PFSK-1 (cell line): ENCODE data around the gene PDGFC.

Experiments used
- POLR2AphosphoS5 ChIP-seq: IDR thresholded peaks from 2 replicates; pipeline ENCODE4 v1.6.1; 2012; ENCODE audit warnings: low read depth, mild to moderate bottlenecking, control low read depth, low read length, moderate library complexity
- SIN3A ChIP-seq: IDR thresholded peaks from 2 replicates; pipeline ENCODE4 v1.6.1; 2012; ENCODE audit warnings: mild to moderate bottlenecking, low read length, moderate library complexity, borderline replicate concordance; ENCODE audit not compliant: insufficient read depth
- TAF1 ChIP-seq: IDR thresholded peaks from 2 replicates; pipeline ENCODE4 v1.6.1; 2012; ENCODE audit warnings: low read length, control low read depth, borderline replicate concordance; ENCODE audit not compliant: insufficient read depth
- TF ChIP-seq, protein P1 (sequence below), 2 experiments: IDR thresholded peaks; 2 replicates each; pipeline versions ENCODE4 v1.6.1 to v1.8.0; 2011 to 2012; ENCODE audit warnings: low read depth in 2 of 2, low read length in 2 of 2, control low read depth in 1 of 2, inconsistent platforms in 1 of 2, mild to moderate bottlenecking in 1 of 2, moderate library complexity in 1 of 2; ENCODE audit not compliant: insufficient read depth in 1 of 2

DNA sequence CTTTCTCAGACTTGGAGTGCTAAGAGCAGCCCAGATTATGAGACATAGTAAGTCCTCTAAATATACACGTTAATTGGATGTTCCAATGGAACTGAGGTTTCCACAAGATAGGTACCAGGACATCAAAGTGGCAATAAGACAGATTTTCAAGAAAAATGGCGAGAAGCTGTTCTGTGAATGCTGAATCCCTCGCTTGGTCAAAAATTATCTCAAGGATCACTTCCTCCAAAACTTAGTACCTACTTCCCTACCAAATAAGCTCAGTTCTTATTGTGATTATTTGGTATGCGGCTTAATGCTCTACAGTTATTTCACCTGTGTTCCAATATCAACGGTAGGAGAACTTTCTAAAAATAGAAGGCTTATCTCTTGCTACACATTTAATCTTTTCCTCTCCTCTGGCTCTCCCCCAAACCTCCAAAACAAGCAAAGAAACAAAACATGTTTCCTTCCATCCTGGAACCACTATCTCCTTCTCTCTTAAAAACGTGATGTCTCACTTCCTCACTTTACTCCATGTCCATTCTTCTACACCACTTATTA is 14.7 kb downstream of the PDGFC start:
- no peak for TF ChIP-seq POLR2AphosphoS5
- no peak for TF ChIP-seq SIN3A
- 0 out of 2 replicates have a peak, but pooled peaks have one; percentile 21 for TF ChIP-seq TAF1
- TF ChIP-seq, protein P1, sequence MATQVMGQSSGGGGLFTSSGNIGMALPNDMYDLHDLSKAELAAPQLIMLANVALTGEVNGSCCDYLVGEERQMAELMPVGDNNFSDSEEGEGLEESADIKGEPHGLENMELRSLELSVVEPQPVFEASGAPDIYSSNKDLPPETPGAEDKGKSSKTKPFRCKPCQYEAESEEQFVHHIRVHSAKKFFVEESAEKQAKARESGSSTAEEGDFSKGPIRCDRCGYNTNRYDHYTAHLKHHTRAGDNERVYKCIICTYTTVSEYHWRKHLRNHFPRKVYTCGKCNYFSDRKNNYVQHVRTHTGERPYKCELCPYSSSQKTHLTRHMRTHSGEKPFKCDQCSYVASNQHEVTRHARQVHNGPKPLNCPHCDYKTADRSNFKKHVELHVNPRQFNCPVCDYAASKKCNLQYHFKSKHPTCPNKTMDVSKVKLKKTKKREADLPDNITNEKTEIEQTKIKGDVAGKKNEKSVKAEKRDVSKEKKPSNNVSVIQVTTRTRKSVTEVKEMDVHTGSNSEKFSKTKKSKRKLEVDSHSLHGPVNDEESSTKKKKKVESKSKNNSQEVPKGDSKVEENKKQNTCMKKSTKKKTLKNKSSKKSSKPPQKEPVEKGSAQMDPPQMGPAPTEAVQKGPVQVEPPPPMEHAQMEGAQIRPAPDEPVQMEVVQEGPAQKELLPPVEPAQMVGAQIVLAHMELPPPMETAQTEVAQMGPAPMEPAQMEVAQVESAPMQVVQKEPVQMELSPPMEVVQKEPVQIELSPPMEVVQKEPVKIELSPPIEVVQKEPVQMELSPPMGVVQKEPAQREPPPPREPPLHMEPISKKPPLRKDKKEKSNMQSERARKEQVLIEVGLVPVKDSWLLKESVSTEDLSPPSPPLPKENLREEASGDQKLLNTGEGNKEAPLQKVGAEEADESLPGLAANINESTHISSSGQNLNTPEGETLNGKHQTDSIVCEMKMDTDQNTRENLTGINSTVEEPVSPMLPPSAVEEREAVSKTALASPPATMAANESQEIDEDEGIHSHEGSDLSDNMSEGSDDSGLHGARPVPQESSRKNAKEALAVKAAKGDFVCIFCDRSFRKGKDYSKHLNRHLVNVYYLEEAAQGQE (IDR thresholded peaks at IDR 0.05; ENCODE audit: insufficient read depth in 1 of 2, low read depth in 2 of 2, low read length in 2 of 2) = no peak
